ENCODE results near the gene ADK. TPM values are rescaled to one million over a fixed set of nuclear protein-coding genes. Genes with fewer than 3 reads are reported as not detected.

ADK gene
- total RNA-seq, 3 donors from 2014 or later (not counting 1 experiment from before 2014, with no cell fraction given): 13.4 to 16.1 (median 14.1) TPM

DNA sequence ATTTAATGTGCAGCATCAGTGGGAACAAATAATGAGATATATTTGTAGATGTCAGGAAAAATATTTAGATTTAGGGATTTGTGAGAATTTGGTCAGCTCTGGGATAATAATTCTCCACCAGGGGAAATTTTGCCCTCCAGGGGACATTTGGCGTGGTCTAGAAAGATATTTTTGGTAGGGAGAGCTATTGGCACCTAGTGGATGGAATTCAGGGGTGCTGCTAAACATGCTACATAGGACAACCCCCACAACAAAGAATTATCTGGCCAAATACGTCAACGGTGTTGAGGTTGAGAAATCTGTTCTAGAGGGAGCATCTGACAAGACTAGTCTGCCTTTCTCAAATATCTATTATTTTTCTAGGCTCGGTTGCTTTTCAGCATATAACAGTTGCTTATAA is 2.1 kb downstream of the ADK start:
- Histone ChIP-seq H3K36me3 (ENCODE audit: control insufficient read depth, insufficient read depth, low read length) (no peaks in the 10 kb centered on the region), H3K27ac (ENCODE audit: low read length) (no peak overlapping the region), H3K9me3 (ENCODE audit: control insufficient read depth, insufficient read depth, low read length) (no peaks in the 10 kb centered on the region), H3K4me1 (ENCODE audit: control insufficient read depth, insufficient read depth, low read length) (peaks cover 18% of the 10 kb centered on the region), H3K4me3 (ENCODE audit: low read length) (no peak overlapping the region), H3K27me3 (ENCODE audit: control insufficient read depth, insufficient read depth, low read length) (no peaks in the 10 kb centered on the region)
- WGBS (ENCODE audit: insufficient coverage): 82% methylated on average over 4 of the region's 4 CpGs
- no peaks in the 10 kb centered on the region for H3K36me3 Mint-ChIP-seq
- H3K27me3 Mint-ChIP-seq (ENCODE audit: low read depth in 2 of 2): no peaks in the 10 kb centered on the region
- peak overlapping the region; percentile 23 for H3K4me3 Mint-ChIP-seq
- no peak for ATAC-seq
- no peak for DNase-seq
- no peaks in the 10 kb centered on the region for H3K9me3 Mint-ChIP-seq
- intact Hi-C loops (cut with micrococcal nuclease): loop anchor here (5.0 kb wide), 2 partner anchors 156 to 266 kb away; partner anchors contain the start of gene VCL
- no peak for TF ChIP-seq CTCF (IDR thresholded peaks at IDR 0.05)
- no peak overlapping the region for H3K27ac Mint-ChIP-seq
- peaks cover 9 to 10% of the 10 kb centered on the region in 2 donors for H3K4me1 Mint-ChIP-seq

GRCh38 chr10:74153676-74154075 is 2.7 kb downstream of the ADK start:
- H3K9me3 Mint-ChIP-seq: no peaks in the 10 kb centered on the region
- TF ChIP-seq CTCF (IDR thresholded peaks at IDR 0.05): no peak

GRCh38 chr10:74156919-74157289 is 5.9 kb downstream of the ADK start:
- H3K9me3 Mint-ChIP-seq: no peaks in the 10 kb centered on the region
- H3K4me1 ChIP-seq (ENCODE audit: control insufficient read depth, insufficient read depth, low read length): peaks cover under 1% of the 10 kb centered on the region
- peak overlapping the region in 1 of 2 donors; percentile 16 for H3K27ac Mint-ChIP-seq
- H3K27me3 ChIP-seq (ENCODE audit: control insufficient read depth, insufficient read depth, low read length): no peaks in the 10 kb centered on the region
- H3K36me3 Mint-ChIP-seq: no peaks in the 10 kb centered on the region
- no peaks in the 10 kb centered on the region for H3K9me3 ChIP-seq (ENCODE audit: control insufficient read depth, insufficient read depth, low read length)
- no peak for ATAC-seq
- no peak overlapping the region for H3K4me3 Mint-ChIP-seq
- no peak for TF ChIP-seq CTCF (IDR thresholded peaks at IDR 0.05)
- H3K27me3 Mint-ChIP-seq (ENCODE audit: low read depth in 2 of 2): no peaks in the 10 kb centered on the region
- H3K4me1 Mint-ChIP-seq: peaks cover 8 to 10% of the 10 kb centered on the region in 2 donors
- 20% methylated on average over 1 of the region's 2 CpGs for WGBS (ENCODE audit: insufficient coverage)
- intact Hi-C loops (cut with micrococcal nuclease): no loop called here
- no peak overlapping the region for H3K27ac ChIP-seq (ENCODE audit: low read length)
- H3K36me3 ChIP-seq (ENCODE audit: control insufficient read depth, insufficient read depth, low read length): no peaks in the 10 kb centered on the region
- H3K4me3 ChIP-seq (ENCODE audit: low read length): no peak overlapping the region
- DNase-seq: no peak

More at GRCh38 chr10:74153676-74154075, 2.7 kb downstream of the ADK start:
- no peaks in the 10 kb centered on the region for H3K27me3 Mint-ChIP-seq (ENCODE audit: low read depth in 2 of 2)
- no peak overlapping the region for H3K27ac Mint-ChIP-seq
- H3K36me3 ChIP-seq (ENCODE audit: control insufficient read depth, insufficient read depth, low read length): no peaks in the 10 kb centered on the region
- H3K4me1 ChIP-seq (ENCODE audit: control insufficient read depth, insufficient read depth, low read length): peaks cover 17% of the 10 kb centered on the region
- H3K36me3 Mint-ChIP-seq: no peaks in the 10 kb centered on the region
- H3K27me3 ChIP-seq (ENCODE audit: control insufficient read depth, insufficient read depth, low read length): no peaks in the 10 kb centered on the region
- no peaks in the 10 kb centered on the region for H3K9me3 ChIP-seq (ENCODE audit: control insufficient read depth, insufficient read depth, low read length)
- peaks cover 8 to 10% of the 10 kb centered on the region in 2 donors for H3K4me1 Mint-ChIP-seq
- WGBS (ENCODE audit: insufficient coverage): 93% methylated on average over 4 of the region's 4 CpGs
- H3K4me3 ChIP-seq (ENCODE audit: low read length): no peak overlapping the region
- intact Hi-C loops (cut with micrococcal nuclease): loop anchor here (5.0 kb wide), 2 partner anchors 156 to 266 kb away; partner anchors contain the start of gene VCL
- ATAC-seq: no peak
- no peak for DNase-seq
- no peak overlapping the region for H3K27ac ChIP-seq (ENCODE audit: low read length)
- no peak overlapping the region for H3K4me3 Mint-ChIP-seq

DNA sequence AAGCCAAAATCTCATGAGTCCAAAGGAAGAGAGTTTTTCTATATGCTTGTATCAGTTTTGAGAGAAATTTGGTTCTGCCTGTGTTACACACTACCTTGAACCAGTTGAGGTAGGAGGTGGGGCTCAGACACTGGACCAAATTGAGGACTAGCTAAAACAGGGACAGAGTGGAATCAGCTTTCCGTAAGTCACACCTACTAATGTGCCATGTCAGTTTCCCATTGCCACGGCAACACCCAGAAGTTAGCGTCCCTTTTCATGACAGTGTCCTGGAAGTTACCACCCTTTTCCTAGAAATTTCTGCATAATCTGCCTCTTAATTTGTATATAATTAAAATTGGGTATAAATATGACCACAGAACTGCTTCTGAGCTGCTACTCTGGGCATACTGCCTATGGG is 9.0 kb downstream of the ADK start:
- no peak overlapping the region for H3K4me3 ChIP-seq (ENCODE audit: low read length)
- H3K9me3 Mint-ChIP-seq: no peaks in the 10 kb centered on the region
- H3K4me1 ChIP-seq (ENCODE audit: control insufficient read depth, insufficient read depth, low read length): no peaks in the 10 kb centered on the region
- DNase-seq (no peak), ATAC-seq (no peak)
- intact Hi-C loops (cut with micrococcal nuclease): no loop called here
- 100% methylated on average over 3 of the region's 3 CpGs for WGBS (ENCODE audit: insufficient coverage)
- H3K27ac Mint-ChIP-seq: no peak overlapping the region
- TF ChIP-seq CTCF (IDR thresholded peaks at IDR 0.05): no peak
- H3K4me1 Mint-ChIP-seq: peaks cover 4 to 5% of the 10 kb centered on the region in 2 donors
- H3K27me3 ChIP-seq (ENCODE audit: control insufficient read depth, insufficient read depth, low read length): no peaks in the 10 kb centered on the region
- H3K36me3 Mint-ChIP-seq: no peaks in the 10 kb centered on the region
- H3K9me3 ChIP-seq (ENCODE audit: control insufficient read depth, insufficient read depth, low read length): no peaks in the 10 kb centered on the region
- no peak overlapping the region for H3K27ac ChIP-seq (ENCODE audit: low read length)
- H3K27me3 Mint-ChIP-seq (ENCODE audit: low read depth in 2 of 2): no peaks in the 10 kb centered on the region
- no peak overlapping the region for H3K4me3 Mint-ChIP-seq
- no peaks in the 10 kb centered on the region for H3K36me3 ChIP-seq (ENCODE audit: control insufficient read depth, insufficient read depth, low read length)
